HT-29 (cell line): ENCODE data around the gene TPRA1. TPM values are rescaled to one million over a fixed set of nuclear protein-coding genes. Genes with fewer than 3 reads are reported as not detected.

Experiments used
- DNase-seq: peaks from one replicate; pipeline ENCODE4 v3.0.0-alpha.2; 2015; ENCODE audit warnings: low spot score
- total RNA-seq: library from RNA; depleted of rRNA; stranded (reverse); fragments of >200 nt; shearing (Covaris generic); gene quantifications from 2 replicates; pipeline ENCODE4 v1.2.3, GENCODE V29; 2014; rRNA removed

The TPRA1 gene
- total RNA-seq: 73.0 and 84.4 TPM in 2 replicates

DNA sequence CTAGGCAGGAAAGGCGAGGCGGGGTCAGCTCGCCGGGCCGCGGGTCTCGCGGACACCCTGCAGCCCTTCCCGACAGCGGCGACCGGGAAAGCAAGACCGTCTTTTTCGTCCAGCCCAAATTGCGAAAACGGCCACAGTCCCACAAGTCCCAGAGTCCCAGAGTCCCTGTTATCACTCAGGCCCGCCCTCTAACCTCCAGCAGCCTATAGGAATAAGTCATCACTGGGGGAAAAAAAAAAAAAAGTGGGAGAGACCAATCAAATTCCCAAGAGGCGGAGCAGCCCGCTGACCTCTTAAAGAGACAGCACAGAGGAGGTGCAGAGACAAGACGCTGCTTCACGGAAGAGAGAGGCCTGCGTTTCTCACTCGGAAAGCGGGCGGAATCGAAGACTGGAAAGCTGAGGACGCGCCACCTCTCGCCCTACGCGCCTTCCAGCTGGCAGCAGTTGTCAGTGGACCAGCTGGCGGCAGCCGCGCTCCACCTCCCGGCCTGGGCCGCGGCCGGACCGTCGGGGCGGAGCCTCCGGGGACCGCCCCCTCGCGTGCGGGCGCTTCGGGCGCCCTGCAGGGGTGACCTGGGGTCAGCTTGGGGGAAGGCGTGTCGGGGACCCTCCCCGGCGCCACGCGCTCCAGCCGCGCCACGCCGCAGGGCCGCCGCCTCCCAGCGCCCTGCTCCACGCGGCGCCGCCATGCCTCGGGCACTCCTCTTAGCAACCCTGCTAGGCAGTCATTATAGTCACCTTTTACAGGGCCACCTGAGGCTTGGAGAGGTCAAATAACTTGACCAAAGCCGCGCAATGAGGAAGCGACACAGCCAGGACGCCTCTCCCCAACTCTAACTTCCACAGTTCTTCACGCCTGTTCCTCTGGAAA lies at the start of gene TPRA1:
Gene TPRA1 (minus strand): TSS at position 141 of the 873 bp plus-strand sequence. CDS start 10,587 bp downstream, outside the sequence.
- DNase-seq: peak; percentile 98

- DNase-seq: no peak
These were observed 49.5 kb upstream of the TPRA1 start for GRCh38 chr3:127640042-127640355.

GRCh38 chr3:127639173-127640041 lies 48.9 kb upstream of the TPRA1 start:
- DNase-seq: no peak

- no peak for DNase-seq
These were observed 47.4 kb upstream of the TPRA1 start for GRCh38 chr3:127637971-127638370.

DNA sequence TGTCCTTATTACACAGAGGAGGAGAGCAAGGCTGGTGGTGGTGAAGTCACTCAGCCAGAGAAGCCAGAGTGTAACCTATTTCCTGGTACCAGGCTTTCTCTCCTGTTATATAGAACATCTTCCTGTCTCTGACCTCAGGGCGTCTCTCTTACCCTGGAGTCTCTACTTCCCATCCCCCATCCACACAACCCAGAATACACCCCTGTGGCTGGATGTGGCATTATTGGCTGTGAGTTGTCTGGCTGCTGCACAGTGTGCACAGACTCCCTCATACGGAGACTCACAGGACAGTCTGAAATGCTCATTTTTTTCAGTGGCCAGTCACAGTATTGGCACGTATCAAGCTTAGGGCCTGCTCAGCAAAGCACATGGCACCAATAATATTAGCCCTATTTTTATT lies 47.0 kb upstream of the TPRA1 start:
- no peak for DNase-seq

GRCh38 chr3:127634653-127635052 lies 44.1 kb upstream of the TPRA1 start:
- DNase-seq: no peak

DNA sequence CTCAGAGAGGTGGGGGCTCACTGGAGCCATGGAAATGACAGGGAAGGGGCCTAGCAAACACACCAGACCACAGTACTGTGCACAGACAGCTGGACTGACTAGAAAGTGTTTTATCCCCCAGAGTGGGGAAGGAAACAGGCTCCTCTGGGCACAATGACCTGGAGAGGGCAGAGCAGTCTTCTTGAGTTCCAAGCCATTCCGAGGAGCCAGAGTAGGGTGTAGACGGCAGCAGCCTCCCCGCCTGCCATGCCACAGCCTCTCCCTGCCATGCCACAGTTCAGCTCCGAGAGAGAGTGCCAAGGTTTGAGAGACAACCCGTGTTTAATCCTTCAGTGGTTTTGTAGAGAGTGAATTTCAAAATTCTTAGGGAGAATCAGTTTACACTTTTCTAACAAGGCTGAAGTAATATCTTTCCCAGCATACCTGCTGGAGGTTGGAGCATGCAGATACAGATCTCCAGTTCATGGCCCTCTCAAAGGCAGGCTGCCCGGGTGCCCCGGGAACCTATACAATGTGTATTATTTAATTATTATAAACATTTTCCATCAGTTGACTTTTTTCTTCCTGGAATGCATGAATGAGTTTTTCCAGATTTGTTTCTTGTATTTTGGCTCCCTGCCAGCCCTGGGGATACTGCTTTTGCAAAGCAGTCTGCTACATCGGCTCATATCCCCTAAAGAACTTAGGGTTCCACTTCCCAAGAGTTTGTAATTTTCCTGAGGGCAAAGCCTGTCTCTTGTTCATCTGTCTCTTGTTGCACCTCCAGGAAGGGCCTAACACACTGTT lies 41.7 kb upstream of the TPRA1 start:
- DNase-seq: peak; percentile 21

GRCh38 chr3:127630811-127631714 lies 40.5 kb upstream of the TPRA1 start:
- DNase-seq: no peak

- DNase-seq: no peak
These were observed 39.2 kb upstream of the TPRA1 start for GRCh38 chr3:127629467-127630403.

DNA sequence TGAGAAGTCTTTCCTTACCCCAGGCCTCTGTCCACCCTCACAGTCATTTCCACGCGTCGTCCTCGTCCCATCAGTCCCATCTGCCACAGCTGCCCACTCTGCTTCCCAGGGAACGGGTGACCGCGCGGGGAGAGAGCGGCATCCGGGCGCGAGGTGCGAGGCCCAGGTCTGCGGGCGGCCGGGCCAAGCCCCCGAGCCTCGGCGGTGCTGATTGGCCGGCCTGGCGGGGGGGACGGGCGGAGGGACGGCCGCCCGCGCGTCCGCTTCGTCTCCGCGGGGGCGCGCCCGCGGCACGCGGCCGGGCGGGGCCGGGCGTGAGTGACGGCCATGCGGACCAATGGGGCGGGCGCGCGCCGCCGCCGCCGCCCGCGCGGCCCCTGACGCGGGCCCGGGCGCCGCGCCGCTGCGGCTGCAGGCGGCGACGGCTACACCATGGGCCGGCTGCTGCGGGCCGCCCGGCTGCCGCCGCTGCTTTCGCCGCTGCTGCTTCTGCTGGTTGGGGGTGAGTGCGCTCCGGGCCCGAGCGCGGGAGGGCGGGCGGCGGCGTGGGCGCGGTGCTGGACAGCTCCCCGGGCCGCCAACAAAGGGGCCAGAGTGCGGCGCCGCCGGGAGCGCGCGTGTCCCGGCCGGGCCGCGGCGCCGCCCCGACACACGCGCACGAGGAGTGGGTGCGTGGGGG lies 38.4 kb upstream of the TPRA1 start, which contains the start of gene PODXL2:
Gene PODXL2 (plus strand): TSS at position 398 of the 679 bp plus-strand sequence. CDS start 35 bp downstream, at position 433.
- DNase-seq: no peak

DNA sequence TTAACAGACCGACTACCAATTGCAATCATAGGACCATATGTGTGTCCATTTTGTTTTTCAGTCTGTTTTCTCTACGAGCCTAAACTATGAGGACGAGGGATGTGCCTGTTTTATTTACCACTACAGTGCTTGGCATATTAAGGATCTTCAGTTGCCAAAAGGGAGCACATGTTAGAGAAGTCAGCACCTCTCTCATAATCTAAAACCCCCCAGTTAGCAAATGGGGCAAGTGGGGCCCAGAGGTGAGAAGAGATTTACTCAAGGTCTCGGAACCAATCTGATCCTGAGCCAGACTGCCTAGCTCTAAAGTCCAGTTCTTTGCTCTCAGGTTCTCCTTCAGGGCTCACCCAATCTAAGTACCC lies 37.9 kb upstream of the TPRA1 start:
- no peak for DNase-seq

DNA sequence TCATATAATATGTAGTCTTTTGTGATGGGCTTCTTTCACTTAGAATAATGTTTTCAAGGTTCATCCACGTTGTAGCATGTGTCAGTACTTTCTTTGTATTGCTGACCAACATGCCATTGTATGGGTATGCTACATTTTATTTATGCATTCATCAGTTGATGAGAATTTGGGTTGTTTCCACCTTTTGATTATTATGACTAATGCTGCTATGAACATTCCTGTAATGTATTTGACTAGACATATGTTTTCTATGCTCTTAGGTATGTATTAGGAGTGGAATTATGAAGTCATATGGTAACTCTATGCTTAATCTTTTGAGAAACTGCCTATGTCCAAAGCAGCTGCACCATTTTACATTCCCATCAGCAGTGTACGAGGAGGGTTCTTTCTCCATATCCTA lies 35.3 kb upstream of the TPRA1 start:
- no peak for DNase-seq

- DNase-seq: no peak
These were observed 33.5 kb upstream of the TPRA1 start for GRCh38 chr3:127624063-127624462.

- DNase-seq: no peak
These were observed 32.4 kb upstream of the TPRA1 start for GRCh38 chr3:127622772-127623576.

GRCh38 chr3:127622031-127622430 lies 31.5 kb upstream of the TPRA1 start:
- DNase-seq: no peak

DNA sequence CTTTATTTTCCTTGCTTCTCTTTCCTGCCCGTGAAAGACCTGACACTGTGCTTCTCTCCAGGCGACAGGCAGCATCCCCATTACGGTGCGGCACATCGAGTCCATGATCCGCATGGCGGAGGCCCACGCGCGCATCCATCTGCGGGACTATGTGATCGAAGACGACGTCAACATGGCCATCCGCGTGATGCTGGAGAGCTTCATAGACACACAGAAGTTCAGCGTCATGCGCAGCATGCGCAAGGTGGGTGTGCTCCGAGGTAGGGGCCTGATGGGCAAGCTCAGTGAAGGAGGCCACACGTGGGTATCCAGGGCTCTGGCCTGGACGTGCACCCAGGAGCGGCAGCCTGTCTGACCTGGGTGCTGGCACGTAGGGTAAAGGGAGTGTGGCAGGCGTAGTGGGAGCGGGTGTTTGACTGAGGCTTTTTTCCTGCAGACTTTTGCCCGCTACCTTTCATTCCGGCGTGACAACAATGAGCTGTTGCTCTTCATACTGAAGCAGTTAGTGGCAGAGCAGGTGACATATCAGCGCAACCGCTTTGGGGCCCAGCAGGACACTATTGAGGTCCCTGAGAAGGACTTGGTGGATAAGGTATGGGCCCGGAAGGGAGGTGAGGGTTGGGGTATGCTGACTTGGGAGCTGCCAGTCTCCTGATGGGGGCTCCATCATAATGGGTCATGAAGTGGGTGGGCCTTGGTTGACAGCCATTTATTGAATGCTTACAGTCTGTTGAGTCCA lies 30.3 kb upstream of the TPRA1 start:
- DNase-seq: no peak

DNA sequence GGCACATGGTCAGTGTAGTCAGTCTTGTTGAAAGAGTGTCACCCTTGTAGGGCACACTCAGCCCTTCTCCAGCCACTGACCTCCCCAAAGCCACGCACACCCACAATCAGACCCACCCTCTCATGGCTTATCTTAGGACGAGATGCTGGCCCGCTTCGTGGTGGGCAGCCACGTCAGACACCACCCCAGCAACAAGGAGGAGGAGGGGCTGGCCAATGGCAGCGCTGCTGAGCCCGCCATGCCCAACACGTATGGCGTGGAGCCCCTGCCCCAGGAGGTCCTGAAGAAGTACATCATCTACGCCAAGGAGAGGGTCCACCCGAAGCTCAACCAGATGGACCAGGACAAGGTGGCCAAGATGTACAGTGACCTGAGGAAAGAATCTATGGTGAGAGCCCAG lies 28.4 kb upstream of the TPRA1 start:
- DNase-seq: no peak
